ENCODE data around the gene ADCY4. TPM values are rescaled to one million over a fixed set of nuclear protein-coding genes. Genes with fewer than 3 reads are reported as not detected.

Gene ADCY4
- total RNA-seq, 1 experiment from 2014 or later = 3.4 TPM

- intact Hi-C loops (cut with micrococcal nuclease; ENCODE audit: unreplicated experiment) = no loop called here
These were observed 52.1 kb downstream of the ADCY4 start for GRCh38 chr14:24282736-24283135.

GRCh38 chr14:24281636-24282035 lies 53.2 kb downstream of the ADCY4 start:
- CTCF ChIA-PET = interaction anchor here (1.3 to 1.5 kb wide), 2 partner anchors 10 to 39 kb away, joined by 4 read pairs; partner anchors contain the start of genes RABGGTA and TINF2
- no peak for TF ChIP-seq CTCF (IDR thresholded peaks at IDR 0.05; ENCODE audit: unreplicated experiment)
- Mint-ChIP-seq H3K4me1 (ENCODE audit: low read depth, unreplicated experiment) (peaks cover 18% of the 10 kb centered on the region), H3K9me3 (ENCODE audit: low read depth, unreplicated experiment) (no peaks in the 10 kb centered on the region), H3K27ac (ENCODE audit: unreplicated experiment) (no peak overlapping the region), H3K36me3 (ENCODE audit: insufficient read depth, unreplicated experiment) (no peaks in the 10 kb centered on the region), H3K27me3 (ENCODE audit: unreplicated experiment) (no peaks in the 10 kb centered on the region), H3K4me3 (ENCODE audit: low read depth, unreplicated experiment) (no peak overlapping the region)
- no TSS peak for BruUV-seq (replicated peaks)
- no peak for DNase-seq
- intact Hi-C loops (cut with micrococcal nuclease; ENCODE audit: unreplicated experiment) = no loop called here

More at GRCh38 chr14:24282736-24283135, 52.1 kb downstream of the ADCY4 start:
- no peaks in the 10 kb centered on the region for H3K27me3 Mint-ChIP-seq (ENCODE audit: unreplicated experiment)
- TF ChIP-seq CTCF (IDR thresholded peaks at IDR 0.05; ENCODE audit: unreplicated experiment) = no peak
- no peaks in the 10 kb centered on the region for H3K9me3 Mint-ChIP-seq (ENCODE audit: low read depth, unreplicated experiment)
- CTCF ChIA-PET = interaction anchor here (1.5 kb wide), 1 partner anchor 40 kb away, joined by 4 read pairs; the partner anchor contains the start of gene TINF2
- no peaks in the 10 kb centered on the region for H3K36me3 Mint-ChIP-seq (ENCODE audit: insufficient read depth, unreplicated experiment)
- no peak overlapping the region for H3K27ac Mint-ChIP-seq (ENCODE audit: unreplicated experiment)
- no peak overlapping the region for H3K4me3 Mint-ChIP-seq (ENCODE audit: low read depth, unreplicated experiment)
- peaks cover 18% of the 10 kb centered on the region for H3K4me1 Mint-ChIP-seq (ENCODE audit: low read depth, unreplicated experiment)
- no peak for DNase-seq
- no TSS peak for BruUV-seq (replicated peaks)

GRCh38 chr14:24280797-24281460 lies 53.9 kb downstream of the ADCY4 start:
- Mint-ChIP-seq H3K4me1 (ENCODE audit: low read depth, unreplicated experiment) (peaks cover 18% of the 10 kb centered on the region), H3K9me3 (ENCODE audit: low read depth, unreplicated experiment) (no peaks in the 10 kb centered on the region), H3K27ac (ENCODE audit: unreplicated experiment) (no peak overlapping the region), H3K27me3 (ENCODE audit: unreplicated experiment) (no peaks in the 10 kb centered on the region), H3K4me3 (ENCODE audit: low read depth, unreplicated experiment) (no peak overlapping the region), H3K36me3 (ENCODE audit: insufficient read depth, unreplicated experiment) (no peaks in the 10 kb centered on the region)
- CTCF ChIA-PET = interaction anchor here (1.3 kb wide), 1 partner anchor 10 kb away, joined by 4 read pairs; the partner anchor contains the start of gene RABGGTA
- DNase-seq = no peak
- BruUV-seq (replicated peaks) = no TSS peak
- intact Hi-C loops (cut with micrococcal nuclease; ENCODE audit: unreplicated experiment) = no loop called here
- no peak for TF ChIP-seq CTCF (IDR thresholded peaks at IDR 0.05; ENCODE audit: unreplicated experiment)

- Mint-ChIP-seq H3K36me3 (ENCODE audit: insufficient read depth, unreplicated experiment) (peaks cover 5% of the 10 kb centered on the region), H3K9me3 (ENCODE audit: low read depth, unreplicated experiment) (no peaks in the 10 kb centered on the region), H3K27me3 (ENCODE audit: unreplicated experiment) (no peaks in the 10 kb centered on the region), H3K27ac (ENCODE audit: unreplicated experiment) (no peak overlapping the region), H3K4me3 (ENCODE audit: low read depth, unreplicated experiment) (no peak overlapping the region), H3K4me1 (ENCODE audit: low read depth, unreplicated experiment) (peaks cover 18% of the 10 kb centered on the region)
- TF ChIP-seq CTCF (IDR thresholded peaks at IDR 0.05; ENCODE audit: unreplicated experiment) = peak; percentile 25
- CTCF ChIA-PET = interaction anchor here (1.0 to 1.5 kb wide), 4 partner anchors 8 to 37 kb away, joined by 3 to 9 read pairs (median 6); partner anchors contain the start of genes DHRS1, NOP9, RABGGTA and TINF2
- no TSS peak for BruUV-seq (replicated peaks)
- intact Hi-C loops (cut with micrococcal nuclease; ENCODE audit: unreplicated experiment) = loop anchor here (2.0 kb wide), 1 partner anchor 17 kb away; no protein-coding TSS in a partner anchor
- DNase-seq = peak; percentile 53
These were observed 55.3 kb downstream of the ADCY4 start for GRCh38 chr14:24279301-24280186.
